GM12875 (cell line): ENCODE measurements around the gene GGA3.

ENCODE experiments used
- H3K4me3 ChIP-seq: one replicate; pipeline ENCODE4 v1.5.1; 2011; ENCODE audit warnings: low read depth, low read length, control low read depth
- CTCF ChIP-seq: IDR thresholded peaks from 2 replicates; pipeline ENCODE4 v1.5.1; 2011; ENCODE audit warnings: low read depth, mild to moderate bottlenecking, control low read depth, inconsistent platforms, low read length, moderate library complexity, borderline replicate concordance; ENCODE audit not compliant: insufficient read depth

GGA3 gene

GRCh38 chr17:75238020-75238580 lies 23.3 kb downstream of the GGA3 start:
- no peak for TF ChIP-seq CTCF
- no peak overlapping the region for H3K4me3 ChIP-seq

DNA sequence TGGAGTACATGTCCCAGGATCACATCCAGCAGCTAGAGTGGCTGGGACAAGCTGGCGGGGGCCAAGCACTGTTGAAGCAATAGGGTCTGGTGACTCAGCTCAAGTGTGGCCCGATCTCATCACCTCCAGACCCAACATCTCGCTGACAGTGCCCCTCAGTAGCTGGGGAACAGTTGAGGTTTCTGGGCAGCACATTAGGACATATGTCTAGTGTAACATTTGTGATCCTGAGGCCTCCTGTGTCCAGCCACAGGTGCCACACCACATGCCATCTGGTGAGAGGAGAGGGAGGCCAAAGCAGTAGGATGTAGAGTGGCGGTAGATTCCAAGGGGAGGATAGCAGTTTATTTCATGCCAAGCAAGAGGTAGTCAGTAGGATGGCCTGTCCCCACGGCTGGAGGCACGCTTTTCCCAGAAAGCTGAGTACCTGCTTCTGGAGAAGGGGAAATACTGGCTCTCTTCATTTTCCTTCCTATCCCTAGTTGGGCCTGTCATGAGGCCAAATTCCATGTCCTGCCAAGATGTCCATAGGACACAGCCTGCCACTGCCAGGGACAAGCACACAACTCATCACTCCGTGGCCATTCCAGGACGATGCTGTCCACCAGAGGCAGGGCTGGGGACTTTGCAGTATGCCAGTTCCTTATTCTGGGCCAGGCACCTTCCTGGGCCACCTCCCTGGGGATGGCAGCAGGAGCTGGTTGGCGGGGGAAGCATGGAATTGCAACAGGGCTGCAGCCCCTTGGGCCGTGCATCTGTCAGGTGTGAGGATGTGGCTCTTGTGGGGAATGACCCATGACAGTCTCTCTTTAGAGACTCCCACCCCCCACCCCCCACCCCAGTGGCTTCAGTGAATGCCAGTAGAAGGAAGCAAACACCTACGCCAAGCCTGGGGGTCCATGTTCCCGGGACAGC lies 24.0 kb downstream of the GGA3 start:
- no peak for TF ChIP-seq CTCF
- H3K4me3 ChIP-seq = no peak overlapping the region

- TF ChIP-seq CTCF = no peak
- no peak overlapping the region for H3K4me3 ChIP-seq
Measured at GRCh38 chr17:75232786-75233185, 28.6 kb downstream of the GGA3 start.

DNA sequence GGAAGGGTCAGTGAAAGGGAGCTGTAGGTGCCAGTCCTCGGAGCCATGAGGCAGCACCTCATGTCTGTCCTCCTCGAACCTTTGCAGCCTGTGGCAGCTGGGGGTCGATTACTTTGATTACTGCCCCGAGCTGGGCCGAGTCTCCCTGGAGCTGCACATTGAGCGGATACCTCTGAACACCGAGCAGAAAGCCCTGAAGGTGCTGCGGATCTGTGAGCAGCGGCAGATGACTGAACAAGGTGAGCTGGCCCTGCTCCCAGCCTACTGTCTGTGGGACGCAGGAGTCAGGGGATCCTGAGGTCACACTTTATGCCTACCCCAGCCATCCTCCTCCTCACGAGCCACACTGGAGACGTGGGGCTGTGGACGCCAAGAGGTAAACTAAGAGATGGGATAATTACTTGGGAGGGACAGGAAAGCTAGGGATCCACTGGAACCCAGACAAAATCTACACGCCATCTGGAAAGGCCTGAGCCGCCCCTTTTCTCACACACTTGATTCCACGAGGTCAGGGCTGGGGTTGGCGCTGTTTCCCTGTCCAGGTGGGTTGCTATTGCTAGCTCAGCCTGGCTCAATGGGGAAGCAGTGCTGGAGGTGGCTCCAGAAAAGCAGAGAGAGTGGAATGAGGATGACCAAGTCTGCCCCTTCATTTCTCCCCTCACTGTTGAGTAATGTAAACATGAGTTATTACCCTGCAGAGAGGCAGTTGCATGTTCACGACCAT lies 29.5 kb downstream of the GGA3 start:
- TF ChIP-seq CTCF = no peak
- no peak overlapping the region for H3K4me3 ChIP-seq

DNA sequence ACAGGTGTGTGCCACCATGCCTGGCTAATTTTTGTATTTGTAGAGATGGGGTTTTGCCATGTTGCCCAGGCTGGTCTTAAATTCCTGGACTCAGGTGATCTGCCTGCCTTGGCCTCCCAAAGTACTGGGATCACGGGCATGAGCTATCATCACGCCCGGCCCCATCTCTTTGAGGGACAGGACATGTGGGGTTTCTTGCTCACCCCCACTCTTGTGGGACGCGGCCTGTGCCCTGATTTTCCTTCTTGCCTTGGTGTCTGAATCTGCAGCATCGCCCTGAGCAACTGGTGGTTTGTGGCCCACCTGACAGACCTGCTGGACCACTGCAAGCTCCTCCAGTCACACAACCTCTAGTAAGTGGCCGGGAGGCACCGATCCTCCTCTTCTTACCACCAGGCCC lies 30.3 kb downstream of the GGA3 start:
- TF ChIP-seq CTCF = no peak
- H3K4me3 ChIP-seq = no peak overlapping the region

GRCh38 chr17:75228847-75229246 lies 32.6 kb downstream of the GGA3 start:
- no peak overlapping the region for H3K4me3 ChIP-seq
- no peak for TF ChIP-seq CTCF

DNA sequence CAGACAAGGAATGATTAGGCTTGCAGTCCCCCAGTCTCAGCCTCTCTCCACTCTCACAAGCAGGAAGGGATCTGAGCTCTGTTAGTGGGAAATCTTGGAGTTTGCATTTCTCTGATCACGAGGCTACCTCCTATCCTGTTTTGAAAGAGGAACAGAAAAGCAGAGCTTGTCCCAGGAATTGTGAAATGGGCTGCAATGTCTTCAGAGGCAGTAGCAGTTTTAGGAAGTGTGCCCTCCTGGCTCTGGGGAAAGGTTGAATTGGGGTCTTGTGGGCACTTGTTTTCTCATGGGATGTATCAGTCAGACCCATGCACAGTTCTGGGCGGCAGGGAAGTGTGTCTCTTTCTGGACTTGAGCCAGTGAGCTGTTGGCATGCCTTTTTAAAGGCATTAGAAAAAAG lies 33.1 kb downstream of the GGA3 start:
- TF ChIP-seq CTCF = no peak

More for the DNA sequence above, 33.1 kb downstream of the GGA3 start:
- no peak overlapping the region for H3K4me3 ChIP-seq
